CD4-positive, alpha-beta T cell treated with Interleukin-6 for 4 hours (primary cell): ENCODE data around the gene GPR158.
"Not testable (repeated sequence)": the region's sequence is repeated elsewhere in the genome, so short reads cannot be mapped to it uniquely, and the experiment has no call there.

ENCODE experiments used
- DNase-seq: peaks from one replicate; pipeline ENCODE4 v3.0.0-alpha.2; 2020; ENCODE audit warnings: mixed read lengths

Gene GPR158

DNA sequence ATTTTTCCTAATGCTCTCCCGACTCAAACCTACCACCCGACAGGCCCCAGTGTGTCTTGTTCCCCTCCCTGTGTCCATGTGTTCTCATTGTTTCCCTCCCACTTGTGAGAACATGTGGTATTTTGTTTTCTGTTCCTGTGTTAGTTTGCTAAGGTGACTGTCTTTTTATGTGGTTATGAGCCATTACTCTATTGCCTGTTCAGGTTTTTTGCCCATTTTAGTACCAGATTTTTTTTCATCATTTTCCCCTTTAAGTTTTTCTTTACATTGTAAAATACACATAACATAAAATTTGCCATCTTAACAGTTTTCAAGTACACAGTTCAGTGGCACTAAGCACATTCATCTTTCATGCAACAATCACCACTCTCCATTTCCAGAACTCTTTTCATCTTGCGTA lies 133.5 kb downstream of the GPR158 start:
- no peak for DNase-seq

DNA sequence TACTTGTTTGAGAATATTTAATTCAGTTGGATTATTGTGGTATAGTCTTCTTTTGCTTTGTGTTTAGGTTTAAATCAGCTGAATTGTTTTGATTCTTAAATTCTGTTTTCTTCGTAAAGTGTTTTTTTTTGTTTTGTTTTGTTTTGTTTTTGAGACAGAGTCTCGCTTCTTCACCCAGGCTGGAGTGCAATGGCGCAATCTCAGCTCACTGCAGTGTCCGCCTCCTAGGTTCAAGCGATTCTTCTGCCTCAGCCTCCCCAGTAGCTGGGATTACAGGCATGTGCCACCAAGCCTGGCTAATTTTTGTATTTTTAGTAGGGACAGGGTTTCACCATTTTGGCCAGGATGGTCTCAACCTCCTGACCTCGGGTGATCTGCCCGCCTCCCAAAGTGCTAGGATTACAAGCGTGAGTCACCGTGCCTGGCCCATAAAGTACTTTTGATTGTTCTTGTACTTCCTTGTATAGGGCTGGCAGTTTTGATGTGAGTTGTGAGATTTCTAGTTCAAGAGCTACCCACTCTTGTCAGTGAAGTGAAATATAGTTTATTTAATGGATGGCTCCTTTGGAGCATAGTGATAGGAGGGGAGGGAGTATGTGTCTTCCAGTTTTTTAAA lies 142.9 kb downstream of the GPR158 start:
- not testable (repeated sequence) for DNase-seq

DNA sequence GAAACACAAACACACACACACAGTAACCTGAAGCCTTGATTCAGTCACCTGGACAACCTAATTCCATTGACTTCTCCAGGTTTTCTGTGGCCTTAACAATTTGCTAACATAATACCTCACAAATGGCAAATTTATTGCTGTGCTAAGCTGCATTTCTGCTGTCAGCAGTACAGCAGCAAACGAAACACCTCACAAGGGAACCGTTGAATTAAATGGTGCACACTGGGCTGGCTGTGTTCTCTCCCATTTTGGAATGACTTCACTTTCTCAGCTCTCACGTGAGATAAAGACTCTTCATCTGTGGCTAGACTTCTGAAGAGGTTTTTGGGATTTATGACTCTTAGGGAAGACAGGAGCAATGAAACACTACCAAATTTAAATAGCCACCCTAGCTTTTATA lies 152.5 kb downstream of the GPR158 start:
- DNase-seq, result no peak

DNA sequence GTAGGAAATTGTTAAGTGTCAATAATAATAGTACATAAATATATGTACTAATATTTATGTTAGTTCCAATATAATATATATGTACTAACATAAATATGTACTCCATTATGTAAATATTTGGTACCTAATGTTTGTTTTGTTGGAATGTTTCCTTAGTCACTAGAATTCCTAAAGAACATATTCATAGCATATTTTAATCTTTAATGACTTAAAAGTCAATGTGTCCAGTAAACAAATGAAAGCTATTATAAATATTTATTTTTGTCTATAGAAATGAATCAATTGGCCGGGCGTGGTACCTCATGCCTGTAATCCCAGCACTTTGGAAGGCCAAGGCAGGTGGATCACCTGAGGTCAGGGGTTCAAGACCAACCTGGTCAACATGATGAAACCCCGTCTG lies 153.6 kb downstream of the GPR158 start:
- no peak for DNase-seq

DNA sequence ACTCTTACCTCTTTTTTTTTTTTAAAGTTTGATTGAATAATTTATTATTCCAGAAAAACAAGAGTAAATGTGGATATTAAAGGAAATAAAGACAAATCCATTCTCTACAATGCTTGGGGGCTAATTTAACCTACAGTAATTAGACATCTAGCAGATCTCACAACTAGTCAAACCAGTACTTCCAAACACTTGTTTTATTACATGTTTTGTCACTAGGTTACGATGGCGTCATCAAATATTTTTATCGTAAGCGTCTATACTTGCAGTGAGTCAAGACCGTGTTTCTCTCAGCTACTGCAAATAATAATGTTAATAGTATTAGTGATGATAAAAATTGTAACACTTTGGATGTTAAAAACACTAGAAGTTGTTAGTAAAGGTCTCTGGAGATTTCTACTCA lies 154.8 kb downstream of the GPR158 start:
- not testable (repeated sequence) for DNase-seq

DNA sequence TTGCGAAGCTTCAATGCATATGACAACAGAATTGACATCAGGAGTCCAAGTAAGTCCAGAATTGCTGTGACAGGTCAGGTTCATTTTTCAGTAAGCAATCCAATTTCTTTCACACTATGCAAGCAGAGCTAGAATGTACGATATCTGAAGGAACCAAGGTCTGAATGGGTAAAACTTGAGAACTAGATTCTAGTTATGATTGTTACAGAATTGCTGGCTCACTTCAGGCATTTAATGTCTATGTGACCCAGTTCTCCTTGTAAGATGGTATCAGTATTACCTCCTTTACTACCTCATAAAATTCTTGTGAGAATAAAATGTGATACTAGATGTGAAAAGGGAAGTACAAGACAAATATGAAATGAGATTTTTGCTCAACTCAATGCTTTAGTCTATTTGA lies 159.6 kb downstream of the GPR158 start:
- no peak for DNase-seq

DNA sequence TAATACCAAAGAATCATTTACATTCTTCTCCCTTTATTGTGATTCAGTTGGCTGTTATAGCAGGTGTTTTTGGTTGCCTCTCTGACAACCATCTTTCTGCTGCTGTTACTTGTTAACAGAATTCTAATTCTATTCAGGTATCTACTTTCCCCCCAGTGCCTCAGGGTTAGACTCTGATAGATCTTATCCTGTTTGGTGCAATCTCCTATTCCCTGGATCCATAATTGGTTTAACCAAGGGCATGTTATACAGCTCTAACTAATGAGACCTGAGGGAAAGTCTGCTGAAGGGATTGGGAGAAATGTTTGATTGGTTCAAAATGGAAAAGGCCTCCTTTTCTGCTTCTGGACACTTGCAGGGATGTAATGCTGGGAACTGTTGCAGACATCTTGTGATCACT lies 161.5 kb downstream of the GPR158 start:
- DNase-seq, result no peak

DNA sequence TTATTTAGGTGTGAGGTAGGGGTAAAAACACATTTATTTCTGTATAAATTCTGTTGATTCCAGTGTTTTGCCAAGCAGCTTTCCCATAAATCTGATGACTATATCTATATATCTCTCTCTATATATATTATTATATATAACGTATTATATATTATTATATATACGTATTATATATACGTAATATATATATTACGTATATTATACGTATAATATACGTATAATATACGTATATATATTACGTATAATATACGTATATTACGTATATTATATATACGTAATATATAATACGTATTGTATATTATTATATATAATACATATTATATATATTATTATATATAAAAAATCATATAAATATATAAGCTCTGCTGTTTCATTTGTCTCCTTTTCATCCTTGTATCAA lies 163.5 kb downstream of the GPR158 start:
- no peak for DNase-seq

DNA sequence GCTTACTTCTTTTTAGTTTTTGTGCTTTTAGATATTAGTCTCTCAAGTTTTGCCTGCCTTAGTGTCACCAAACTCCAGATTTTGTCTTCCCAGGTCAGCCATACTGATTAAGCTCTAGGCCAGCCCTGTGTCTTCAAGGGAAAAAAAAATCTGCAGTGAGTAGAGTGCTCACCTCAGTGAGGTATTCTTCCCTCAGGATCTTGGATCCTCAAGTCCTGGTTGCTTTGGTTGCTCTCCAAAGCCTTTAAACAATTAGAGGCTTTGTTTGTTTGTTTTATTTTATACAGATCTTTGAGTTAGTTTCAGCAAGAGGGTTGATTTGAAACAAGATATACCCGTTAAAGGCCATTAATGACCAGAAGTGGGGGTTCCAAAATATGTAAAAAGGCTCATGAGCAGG lies 165.2 kb downstream of the GPR158 start:
- DNase-seq, result no peak

DNA sequence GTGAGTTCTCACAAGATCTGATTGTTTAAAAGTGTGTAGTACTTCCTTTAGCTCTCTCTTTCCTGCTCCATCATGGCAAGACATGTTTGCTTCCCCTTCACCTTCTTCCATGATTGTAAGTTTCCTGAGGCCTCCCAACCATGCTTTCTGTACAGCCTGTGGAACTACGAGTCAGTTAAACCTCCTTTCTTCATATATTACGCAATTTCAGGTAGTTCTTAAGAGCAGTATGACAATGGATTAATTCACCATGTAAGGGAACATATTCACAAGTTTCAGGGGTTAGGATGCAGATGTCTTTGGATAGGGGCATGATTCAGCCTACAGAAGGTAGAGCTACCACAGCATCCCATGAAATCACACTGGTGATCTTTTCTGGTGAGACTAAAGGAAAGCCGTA lies 174.7 kb downstream of the GPR158 start:
- no peak for DNase-seq

DNA sequence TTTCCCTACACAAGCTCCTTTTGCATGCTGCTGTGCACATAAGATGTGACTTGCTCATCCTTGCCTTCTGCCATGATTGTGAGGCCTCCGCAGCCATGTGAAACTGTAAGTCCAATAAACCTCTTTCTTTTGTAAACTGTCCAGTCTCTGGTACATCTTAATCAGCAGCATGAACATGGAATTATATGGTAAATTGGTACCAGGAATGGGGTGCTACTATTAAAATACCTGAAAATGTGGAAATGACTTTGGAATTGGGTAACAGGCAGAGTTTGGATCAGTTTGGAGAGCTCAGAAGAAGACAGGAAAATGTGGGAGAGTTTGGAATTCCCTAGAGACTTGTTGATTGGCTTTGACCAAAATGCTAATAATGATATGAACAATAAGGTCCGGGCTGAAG lies 181.8 kb downstream of the GPR158 start:
- no peak for DNase-seq

DNA sequence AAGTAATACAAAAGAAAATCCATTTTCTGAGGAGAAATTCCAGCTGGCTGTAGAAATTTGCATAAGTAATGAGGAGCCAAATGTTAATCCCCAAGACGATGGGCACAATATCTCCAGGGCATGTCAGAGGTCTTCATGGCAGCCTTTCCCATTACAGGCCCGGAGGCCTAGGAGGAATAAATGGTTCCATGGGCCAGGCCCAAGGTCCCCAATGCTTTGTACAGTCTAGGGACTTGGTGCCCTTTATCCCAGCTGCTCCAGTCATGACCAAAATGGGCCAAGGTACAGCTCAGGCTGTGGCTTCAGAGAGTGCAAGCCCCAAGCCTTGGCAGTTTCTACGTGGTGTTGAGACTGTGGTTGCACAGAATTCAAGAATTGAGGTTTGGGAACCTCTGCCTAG lies 182.5 kb downstream of the GPR158 start:
- no peak for DNase-seq

DNA sequence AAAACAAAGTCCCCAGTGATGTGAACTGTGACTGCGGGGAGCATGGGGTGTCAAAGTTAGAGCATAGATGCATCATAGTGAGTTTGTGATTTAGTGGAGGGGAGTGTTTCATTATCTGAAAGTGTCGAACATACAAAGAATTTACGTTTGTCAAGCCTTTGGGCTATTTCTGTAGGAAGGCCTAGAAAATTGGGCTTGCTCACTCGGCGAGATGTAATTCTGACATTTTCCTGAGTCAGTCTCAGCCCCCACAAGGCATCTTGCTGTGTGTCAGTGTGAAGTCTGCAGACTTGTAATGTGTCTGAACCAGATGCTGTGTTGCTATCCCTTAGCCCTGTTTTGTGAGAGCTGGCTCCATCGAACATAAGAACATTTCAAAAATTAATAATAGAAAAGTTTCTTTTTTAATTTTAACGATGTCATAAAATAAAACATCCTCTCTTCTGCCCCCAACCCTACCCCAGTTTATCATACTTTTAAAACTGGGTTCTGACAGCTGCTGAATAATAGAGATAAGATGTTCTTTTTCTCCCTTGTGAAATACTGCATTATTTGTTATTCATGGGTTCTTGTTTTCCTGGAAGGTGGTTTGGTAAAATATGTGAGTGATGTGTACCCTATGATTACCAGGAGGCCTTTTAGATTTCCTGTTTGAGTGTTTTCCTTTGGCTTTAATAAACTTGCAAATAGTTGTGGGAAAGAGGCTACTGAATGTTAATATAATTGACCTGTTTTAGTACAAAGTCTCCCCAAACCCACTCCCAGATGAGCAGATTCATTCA lies 207.4 kb downstream of the GPR158 start:
- no peak for DNase-seq

DNA sequence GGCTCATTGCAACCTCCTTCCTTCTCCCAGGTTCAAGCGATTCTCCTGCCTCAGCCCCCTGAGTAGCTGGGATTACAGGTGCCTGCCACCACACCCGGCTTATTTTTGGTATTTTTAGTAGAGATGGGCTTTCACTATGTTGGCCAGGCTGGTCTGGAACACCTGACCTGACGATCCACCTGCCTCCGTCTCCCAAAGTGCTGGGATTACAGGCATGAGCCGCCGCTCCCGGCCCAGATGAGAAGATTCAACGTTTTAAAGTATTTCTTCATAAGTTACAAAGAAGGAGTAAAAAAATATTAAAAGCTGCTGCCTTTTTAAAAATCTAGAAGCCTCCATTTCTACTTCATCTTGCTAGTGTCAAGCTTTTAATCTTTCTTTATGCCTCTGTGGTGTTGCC lies 208.1 kb downstream of the GPR158 start:
- DNase-seq, result not testable (repeated sequence)

DNA sequence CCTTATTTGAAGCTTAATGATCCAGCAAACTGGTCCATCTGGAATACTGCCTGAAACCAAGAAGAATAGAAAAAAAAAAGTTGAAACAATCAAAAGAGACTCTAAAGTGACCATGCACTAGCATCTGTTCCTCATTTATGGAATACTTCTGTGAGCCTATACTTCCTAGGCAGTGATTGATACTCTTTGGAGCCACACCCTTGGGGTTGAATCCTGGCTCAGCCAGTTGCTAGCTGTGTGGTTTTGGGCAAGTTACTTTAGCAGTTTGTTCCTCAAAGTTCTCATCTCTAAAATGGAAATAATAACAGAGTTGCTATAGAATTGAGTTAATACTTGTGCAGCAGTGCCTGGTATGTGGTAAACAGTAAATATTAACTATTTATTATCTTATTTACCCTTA lies 208.9 kb downstream of the GPR158 start:
- no peak for DNase-seq

DNA sequence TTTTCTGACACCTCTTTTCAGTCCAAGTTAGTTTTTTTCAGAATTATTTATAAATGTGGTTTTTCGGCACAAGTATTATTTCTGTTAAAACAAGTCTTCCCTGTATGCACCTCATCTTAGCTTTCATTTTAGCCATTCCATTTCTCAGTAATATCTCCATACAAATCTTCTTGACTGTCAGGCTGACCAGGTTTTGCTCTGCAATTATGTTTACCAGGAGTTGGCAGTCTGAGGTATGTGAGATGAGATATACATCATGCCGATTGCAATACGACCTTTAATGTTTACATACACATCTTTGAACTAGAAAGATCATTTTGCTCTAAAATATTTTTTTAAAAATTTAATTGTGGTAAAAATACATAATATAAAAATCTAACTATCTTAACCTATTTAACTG lies 209.8 kb downstream of the GPR158 start:
- no peak for DNase-seq

DNA sequence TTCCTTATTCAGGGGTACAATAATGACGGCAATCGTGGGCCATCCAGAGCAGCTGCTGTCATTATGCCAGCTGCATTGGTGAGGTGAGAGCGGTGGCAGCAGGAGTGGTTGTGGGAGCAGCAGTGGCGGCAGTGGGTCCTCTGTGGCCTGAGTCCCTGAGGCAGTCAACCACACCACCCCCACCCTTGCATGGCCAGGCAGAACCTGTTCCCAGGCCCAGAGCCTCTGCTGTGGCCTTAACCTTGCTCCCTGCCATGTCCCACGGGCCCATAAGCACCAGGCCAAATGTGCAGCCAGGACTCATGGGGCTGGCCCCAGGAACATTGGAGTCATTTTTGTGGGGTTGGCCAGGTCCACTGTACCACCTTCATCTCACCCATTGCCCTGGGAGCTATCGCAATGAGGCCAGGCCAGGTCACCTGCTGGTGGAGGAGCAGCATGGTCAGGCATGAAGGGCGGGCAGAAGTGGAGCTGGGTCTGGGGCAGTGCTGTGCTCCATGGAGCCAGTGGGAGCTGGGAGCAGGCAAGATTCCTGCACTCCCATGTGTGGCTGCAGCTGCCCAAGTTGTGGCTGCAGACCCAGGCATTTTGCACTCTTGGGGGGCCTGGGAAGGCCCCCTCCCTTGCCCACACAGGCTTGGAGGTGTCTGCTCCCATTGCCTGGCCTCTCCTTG lies 213.5 kb downstream of the GPR158 start:
- no peak for DNase-seq

DNA sequence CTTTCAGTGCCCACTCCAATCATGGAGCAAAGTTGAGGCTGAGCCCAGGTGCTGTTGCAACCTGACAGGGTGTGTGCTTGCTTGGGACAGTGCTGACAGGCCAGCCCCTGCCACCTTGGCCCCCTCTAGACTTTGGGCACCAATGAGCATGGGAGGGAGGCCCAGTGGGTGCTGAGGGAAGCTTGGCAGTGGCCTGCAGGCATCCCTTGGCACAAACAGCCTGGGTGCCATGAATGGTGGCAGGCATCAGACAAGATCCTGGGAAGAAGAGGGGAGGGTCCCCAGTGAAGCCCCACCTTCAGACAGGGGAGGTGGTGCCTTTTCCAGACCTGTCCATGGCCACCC lies 214.0 kb downstream of the GPR158 start:
- no peak for DNase-seq

DNA sequence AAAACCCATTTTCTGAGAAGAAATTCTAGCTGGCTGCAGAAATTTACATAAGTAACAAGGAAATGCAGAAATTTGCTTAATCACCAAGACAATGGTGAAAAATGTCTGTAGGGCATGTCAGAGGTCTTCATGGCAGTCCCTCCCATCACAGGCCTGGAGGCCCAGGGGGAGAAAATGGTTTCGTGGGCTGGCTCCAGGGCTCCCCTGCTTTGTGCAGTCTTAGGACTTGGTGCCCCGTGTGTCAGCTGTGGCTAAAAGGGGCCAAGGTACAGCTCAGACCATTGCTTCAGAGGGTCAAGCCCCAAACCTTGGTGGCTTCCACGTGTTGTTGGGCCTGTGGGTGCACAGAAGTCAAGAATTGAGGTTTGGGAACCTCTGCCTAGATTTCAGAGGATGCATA lies 215.9 kb downstream of the GPR158 start:
- DNase-seq, result no peak

DNA sequence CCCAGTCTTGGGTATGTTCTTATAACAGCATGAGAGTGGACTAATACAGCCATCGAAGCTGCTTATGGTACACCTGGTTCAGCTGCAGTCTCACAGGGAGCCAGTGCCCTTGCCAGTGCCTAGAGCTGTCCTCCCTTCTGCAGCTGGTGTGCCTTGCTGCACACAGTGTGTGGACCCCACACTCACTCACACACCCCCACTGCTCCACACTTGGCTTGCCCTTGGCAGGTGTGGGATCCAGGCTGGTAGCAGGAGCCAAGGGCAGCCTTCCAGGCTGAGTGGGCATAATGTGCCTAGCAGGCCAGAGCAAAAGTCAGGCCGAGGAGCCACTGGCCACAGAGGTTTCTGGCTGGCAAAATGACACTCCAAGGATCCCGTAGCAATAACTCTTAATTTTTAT lies 217.3 kb downstream of the GPR158 start:
- no peak for DNase-seq

DNA sequence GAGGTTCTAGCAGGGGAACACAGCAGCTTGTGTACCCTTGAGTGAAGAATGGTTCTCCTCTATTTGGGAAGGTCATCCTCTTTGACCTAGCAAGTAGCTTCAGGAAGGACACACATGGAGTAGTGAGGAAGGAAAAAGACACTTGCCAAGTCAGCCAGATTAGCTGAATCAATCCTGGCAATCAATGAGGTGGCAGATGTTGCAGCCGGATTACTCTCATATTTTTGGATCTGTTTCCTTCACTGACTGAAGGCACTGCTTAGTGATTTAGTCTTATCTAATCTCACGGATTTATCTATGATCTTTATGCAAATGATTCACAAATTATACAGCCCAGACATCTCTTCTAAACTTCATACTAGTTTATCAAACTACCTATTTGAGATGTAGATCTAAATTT lies 218.8 kb downstream of the GPR158 start:
- no peak for DNase-seq

DNA sequence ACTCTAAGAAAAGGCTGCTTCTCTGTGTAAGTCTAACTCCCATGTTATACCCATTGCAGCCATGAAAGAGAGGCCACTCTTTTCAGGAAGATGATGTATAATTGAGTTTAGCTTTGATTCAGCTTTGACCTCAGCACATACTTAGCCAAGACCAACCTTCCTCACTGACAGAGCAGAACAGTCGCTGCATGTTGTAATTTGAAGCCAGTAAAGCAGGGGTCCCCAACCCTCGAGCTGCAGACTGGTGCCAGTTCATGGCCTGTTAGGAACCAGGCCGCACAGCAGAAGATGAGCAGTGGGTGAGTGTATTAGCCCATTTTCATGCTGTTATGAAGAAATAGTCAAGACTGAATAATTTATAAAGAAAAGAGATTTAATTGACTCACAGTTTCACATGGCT lies 223.9 kb downstream of the GPR158 start:
- no peak for DNase-seq

DNA sequence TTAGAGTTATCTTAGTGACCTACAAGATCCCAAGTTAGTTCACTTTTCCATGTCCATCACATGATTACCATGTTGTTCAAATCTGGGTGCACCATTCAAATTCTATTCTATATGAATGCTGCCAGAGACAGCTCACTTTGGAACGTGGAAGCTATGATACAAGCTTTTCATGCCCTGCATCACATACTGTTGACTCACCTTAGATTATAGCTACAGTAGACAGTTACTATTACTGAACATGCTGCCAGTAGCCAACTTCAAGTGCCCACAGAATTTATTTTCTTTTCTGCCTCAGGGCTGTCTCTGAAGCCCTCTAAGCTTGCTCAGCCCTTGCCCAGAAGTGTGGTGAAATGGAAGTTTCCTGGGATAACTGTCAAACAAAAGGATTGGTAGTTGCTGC lies 231.1 kb downstream of the GPR158 start:
- DNase-seq, result no peak

DNA sequence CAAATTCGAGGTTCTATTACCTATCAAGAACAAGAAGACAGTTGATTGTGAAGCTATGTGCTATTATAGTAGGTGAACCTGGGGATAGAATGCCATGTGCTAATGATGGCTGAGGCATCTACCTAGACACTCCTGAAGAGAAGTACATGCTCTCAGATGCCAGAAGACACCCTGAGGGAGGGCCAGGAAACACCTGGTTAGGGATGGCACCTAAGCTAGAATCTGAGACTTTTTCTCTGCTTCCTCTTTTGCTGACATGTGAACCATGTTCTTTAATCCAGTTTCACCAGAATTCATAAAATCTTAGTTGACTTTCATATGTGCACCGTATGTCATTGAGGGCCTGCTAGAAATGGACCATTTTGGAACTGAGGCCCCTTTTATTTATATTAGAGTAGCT lies 242.8 kb downstream of the GPR158 start:
- no peak for DNase-seq

DNA sequence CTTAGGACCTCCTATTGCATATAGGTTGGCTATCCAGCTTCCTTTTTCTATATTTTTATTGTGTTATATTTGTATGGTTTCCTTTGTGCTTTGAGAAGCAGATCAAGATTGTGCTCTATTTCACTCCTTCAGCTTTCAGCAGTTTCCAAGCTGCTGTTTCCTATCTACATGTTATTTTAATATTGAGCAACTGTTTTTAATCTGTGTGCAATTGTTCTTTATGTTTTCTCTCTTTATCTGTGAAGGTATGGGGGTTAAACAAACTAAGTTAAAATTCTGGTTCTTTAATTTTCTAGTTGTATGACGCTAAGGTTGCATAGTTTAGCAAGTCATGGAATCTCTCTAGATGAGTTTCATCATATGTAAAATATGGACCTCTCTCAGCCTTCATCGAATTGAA lies 251.0 kb downstream of the GPR158 start:
- no peak for DNase-seq
